ENCODE results near the gene ZNF597. TPM values are rescaled to one million over a fixed set of nuclear protein-coding genes. Genes with fewer than 3 reads are reported as not detected.
A peak's percentile ranks its signal among the peaks of the same experiment; 100 is the strongest.

ZNF597 gene
- total RNA-seq, 2 donors from 2014 or later: 2.1 to 9.5 TPM

- intact Hi-C loops (cut with DNase I): loop anchor here (2.0 kb wide), 1 partner anchor 58 kb away; the partner anchor contains the start of genes ZNF174 and ZSCAN32
- 2% methylated on average over 10 of the region's 10 CpGs for WGBS
- H3K36me3 ChIP-seq: no peaks in the 10 kb centered on the region
- no peaks in the 10 kb centered on the region for H3K27me3 ChIP-seq (replicated peaks; ENCODE audit: insufficient read depth)
- no peak for TF ChIP-seq POLR2A (IDR thresholded peaks at IDR 0.05)
- TF ChIP-seq, protein P1, sequence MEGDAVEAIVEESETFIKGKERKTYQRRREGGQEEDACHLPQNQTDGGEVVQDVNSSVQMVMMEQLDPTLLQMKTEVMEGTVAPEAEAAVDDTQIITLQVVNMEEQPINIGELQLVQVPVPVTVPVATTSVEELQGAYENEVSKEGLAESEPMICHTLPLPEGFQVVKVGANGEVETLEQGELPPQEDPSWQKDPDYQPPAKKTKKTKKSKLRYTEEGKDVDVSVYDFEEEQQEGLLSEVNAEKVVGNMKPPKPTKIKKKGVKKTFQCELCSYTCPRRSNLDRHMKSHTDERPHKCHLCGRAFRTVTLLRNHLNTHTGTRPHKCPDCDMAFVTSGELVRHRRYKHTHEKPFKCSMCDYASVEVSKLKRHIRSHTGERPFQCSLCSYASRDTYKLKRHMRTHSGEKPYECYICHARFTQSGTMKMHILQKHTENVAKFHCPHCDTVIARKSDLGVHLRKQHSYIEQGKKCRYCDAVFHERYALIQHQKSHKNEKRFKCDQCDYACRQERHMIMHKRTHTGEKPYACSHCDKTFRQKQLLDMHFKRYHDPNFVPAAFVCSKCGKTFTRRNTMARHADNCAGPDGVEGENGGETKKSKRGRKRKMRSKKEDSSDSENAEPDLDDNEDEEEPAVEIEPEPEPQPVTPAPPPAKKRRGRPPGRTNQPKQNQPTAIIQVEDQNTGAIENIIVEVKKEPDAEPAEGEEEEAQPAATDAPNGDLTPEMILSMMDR (IDR thresholded peaks at IDR 0.05): no peak
- TF ChIP-seq POLR2AphosphoS5 (IDR thresholded peaks at IDR 0.05): no peak
- H3K27ac ChIP-seq: peak overlapping the region; percentile 93 to 97
- peaks cover 21% of the 10 kb centered on the region for H3K4me1 ChIP-seq (replicated peaks)
- H3K4me3 ChIP-seq: peak overlapping the region; percentile 78 to 81
- DNase-seq (ENCODE audit: low spot score): no peak
- no peaks in the 10 kb centered on the region for H3K9me3 ChIP-seq
Observed at GRCh38 chr16:3458852-3459361, 15.6 kb upstream of the ZNF597 start.

- no peaks in the 10 kb centered on the region for H3K27me3 ChIP-seq (replicated peaks; ENCODE audit: insufficient read depth)
- WGBS: 1% methylated on average over 31 of the region's 47 CpGs
- H3K9me3 ChIP-seq: no peaks in the 10 kb centered on the region
- no peaks in the 10 kb centered on the region for H3K36me3 ChIP-seq
- intact Hi-C loops (cut with DNase I): loop anchor here (2.0 kb wide), 1 partner anchor 58 kb away; the partner anchor contains the start of genes ZNF174 and ZSCAN32
- H3K4me1 ChIP-seq (replicated peaks): peaks cover 21% of the 10 kb centered on the region
- peak overlapping the region; percentile 78 to 81 for H3K4me3 ChIP-seq
- DNase-seq (ENCODE audit: low spot score): no peak
- peak overlapping the region; percentile 93 to 97 for H3K27ac ChIP-seq
- TF ChIP-seq POLR2AphosphoS5 (IDR thresholded peaks at IDR 0.05) (no peak), POLR2A (IDR thresholded peaks at IDR 0.05) (no peak)
- TF ChIP-seq, protein P1 (IDR thresholded peaks at IDR 0.05): no peak
Observed at GRCh38 chr16:3458278-3458851, 15.1 kb upstream of the ZNF597 start.

DNA sequence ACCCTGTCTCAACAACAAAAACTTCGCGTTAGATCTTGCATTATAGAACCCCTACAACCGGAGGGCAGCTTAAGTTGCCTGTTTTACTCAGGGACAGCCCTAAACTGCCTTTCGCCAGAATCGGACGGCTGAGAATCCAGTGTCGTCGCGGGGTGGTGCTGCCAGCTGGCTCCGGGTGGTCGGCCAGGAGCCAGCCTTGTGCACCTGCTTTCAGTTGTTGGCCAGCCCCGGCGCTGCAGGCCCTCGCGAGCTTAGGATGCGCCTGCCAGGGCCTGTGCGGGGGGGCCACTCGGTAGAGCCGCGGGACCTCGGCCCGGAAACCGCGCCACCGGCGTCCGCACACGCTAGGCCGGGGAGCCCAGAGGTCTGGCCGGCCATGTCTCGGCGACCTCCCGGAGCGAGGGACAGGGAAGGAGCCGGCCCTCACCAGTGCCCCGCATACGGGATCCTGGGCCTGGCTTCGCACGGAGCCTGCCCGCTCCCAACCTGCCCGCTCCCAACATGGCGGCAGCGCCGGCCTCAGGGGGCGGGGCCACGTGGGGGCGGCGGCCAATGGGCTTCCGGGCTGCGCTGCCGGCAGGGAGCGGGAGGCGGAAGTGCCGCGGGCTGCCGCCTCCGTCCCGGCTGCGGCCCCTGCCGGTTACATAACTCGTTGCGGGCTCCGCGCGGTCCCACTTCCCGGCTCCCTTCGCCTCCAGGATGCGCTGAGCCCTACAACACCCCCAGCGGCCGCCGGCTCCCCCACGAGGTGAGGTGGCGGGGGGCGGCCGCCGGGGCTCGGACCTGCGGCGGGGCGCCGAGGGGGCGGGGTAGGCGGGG lies 14.3 kb upstream of the ZNF597 start:
- H3K27me3 ChIP-seq (replicated peaks; ENCODE audit: insufficient read depth): no peaks in the 10 kb centered on the region
- peak overlapping the region; percentile 93 to 97 for H3K27ac ChIP-seq
- H3K4me1 ChIP-seq (replicated peaks): peaks cover 21% of the 10 kb centered on the region
- H3K4me3 ChIP-seq: peak overlapping the region; percentile 78 to 81
- peak; percentile 85 for DNase-seq (ENCODE audit: low spot score)
- H3K9me3 ChIP-seq: no peaks in the 10 kb centered on the region
- TF ChIP-seq POLR2AphosphoS5 (IDR thresholded peaks at IDR 0.05) (no peak), POLR2A (IDR thresholded peaks at IDR 0.05) (peak; percentile 14)
- TF ChIP-seq, protein P1 (IDR thresholded peaks at IDR 0.05): peak; percentile 43 to 71 (median 54)
- 1% methylated on average over 53 of the region's 83 CpGs for WGBS
- intact Hi-C loops (cut with DNase I): loop anchor here (2.0 kb wide), 2 partner anchors 57 to 193 kb away; partner anchors contain the start of genes ZNF174 and ZSCAN32
- no peaks in the 10 kb centered on the region for H3K36me3 ChIP-seq

- 84% methylated on average over 10 of the region's 10 CpGs for WGBS
- Histone ChIP-seq H3K4me1 (replicated peaks) (peaks cover 16% of the 10 kb centered on the region), H3K4me3 (no peak overlapping the region), H3K36me3 (no peaks in the 10 kb centered on the region), H3K9me3 (no peaks in the 10 kb centered on the region), H3K27me3 (replicated peaks; ENCODE audit: insufficient read depth) (no peaks in the 10 kb centered on the region), H3K27ac (no peak overlapping the region)
- intact Hi-C loops (cut with DNase I): no loop called here
- no peak for DNase-seq (ENCODE audit: low spot score)
- TF ChIP-seq, protein P1 (IDR thresholded peaks at IDR 0.05): no peak
- TF ChIP-seq POLR2AphosphoS5 (IDR thresholded peaks at IDR 0.05) (no peak), POLR2A (IDR thresholded peaks at IDR 0.05) (no peak)
Observed at GRCh38 chr16:3454631-3455147, 11.4 kb upstream of the ZNF597 start.

All from prostate gland (tissue), 2 donors.